ENCODE data around the gene TNS1. TPM values are rescaled to one million over a fixed set of nuclear protein-coding genes. Genes with fewer than 3 reads are reported as not detected.

The TNS1 gene
- total RNA-seq, 1 experiment from 2014 or later = 3.4 TPM

- Histone ChIP-seq H2AK5ac (ENCODE audit: insufficient read length, low read length) (no peak overlapping the region), H4K20me1 (ENCODE audit: control insufficient read depth, insufficient read depth, insufficient read length) (no peaks in the 10 kb centered on the region), H3K27ac (ENCODE audit: insufficient read length, low read depth, low read length) (no peak overlapping the region), H3K4ac (ENCODE audit: low read depth, low read length) (no peak overlapping the region), H3K23ac (ENCODE audit: insufficient read length, low read depth, low read length) (no peak overlapping the region), H3K23me2 (ENCODE audit: insufficient read length, low read depth, low read length, poor library complexity, severe bottlenecking) (no peaks in the 10 kb centered on the region), H3K9ac (ENCODE audit: extremely low read depth, insufficient read length, low read length) (no peak overlapping the region), H2BK12ac (ENCODE audit: insufficient read length, low read depth, low read length) (no peak overlapping the region), H3K14ac (ENCODE audit: insufficient read depth, low read length) (no peak overlapping the region), H3T11ph (ENCODE audit: low read length) (no peak overlapping the region), H2AFZ (ENCODE audit: low read length) (no peak overlapping the region), H3K9me3 (ENCODE audit: control insufficient read depth, low read depth, low read length) (no peaks in the 10 kb centered on the region), H3K27me3 (ENCODE audit: insufficient read depth, low read length) (no peaks in the 10 kb centered on the region), H4K8ac (replicated peaks; ENCODE audit: insufficient read length, low read depth, low read length) (no peak overlapping the region), H2BK15ac (ENCODE audit: low read depth, low read length) (no peak overlapping the region), H3K18ac (ENCODE audit: insufficient read length, low read depth, low read length) (no peak overlapping the region), H3K79me2 (ENCODE audit: insufficient read depth, low read length) (no peaks in the 10 kb centered on the region), H3K4me2 (ENCODE audit: insufficient read depth, insufficient read length, low read length) (no peak overlapping the region), H2BK20ac (ENCODE audit: low read depth, low read length, poor library complexity, severe bottlenecking) (no peak overlapping the region), H2BK120ac (ENCODE audit: low read depth, low read length, poor library complexity, severe bottlenecking) (no peak overlapping the region), H4K91ac (ENCODE audit: insufficient read length, low read depth, low read length) (no peak overlapping the region), H3K56ac (ENCODE audit: insufficient read length, low read depth, low read length) (no peak overlapping the region), H3K4me1 (ENCODE audit: insufficient read depth, low read length) (peaks cover 12% of the 10 kb centered on the region; the same call in 1 of the 2 replicates), H4K5ac (ENCODE audit: insufficient read length, low read depth, low read length) (no peak overlapping the region), H3K79me1 (ENCODE audit: insufficient read depth, low read depth, low read length, poor library complexity, severe bottlenecking) (no peaks in the 10 kb centered on the region), H2BK5ac (ENCODE audit: insufficient read length, low read length) (no peak overlapping the region)
- H3K36me3 Mint-ChIP-seq (ENCODE audit: insufficient read depth in 1 of 3, low read depth in 3 of 3) = no peaks in the 10 kb centered on the region; a peak in 1 of 7 replicates
- peaks cover 8% of the 10 kb centered on the region for H3K27me3 Mint-ChIP-seq (ENCODE audit: low read depth)
- H3K27ac Mint-ChIP-seq = no peak overlapping the region
- TF ChIP-seq CTCF (conservative IDR thresholded peaks at IDR 0.05) = no peak
- peaks cover 0 to 2% of the 10 kb centered on the region in 2 experiments; a peak in 1 of 5 replicates for H3K9me3 Mint-ChIP-seq
- WGBS (ENCODE audit: extremely low coverage, insufficient read length, low lambda C conversion rate) = no CpG with 5 or more reads among the region's 5 CpGs
- H3K4me1 Mint-ChIP-seq = peaks cover 50 to 71% of the 10 kb centered on the region in 2 experiments
- no peak for DNase-seq
- no peak overlapping the region for H3K4me3 Mint-ChIP-seq
These were observed 87.1 kb downstream of the TNS1 start for GRCh38 chr2:217915706-217916105.
